ENCODE results near the gene PPIL6. TPM values are rescaled to one million over a fixed set of nuclear protein-coding genes. Genes with fewer than 3 reads are reported as not detected.

The PPIL6 gene
- total and polyA plus RNA-seq, 2 donors (not counting 1 experiment from before 2014, with no cell fraction given), result 0.85 to 1.8 TPM

DNA sequence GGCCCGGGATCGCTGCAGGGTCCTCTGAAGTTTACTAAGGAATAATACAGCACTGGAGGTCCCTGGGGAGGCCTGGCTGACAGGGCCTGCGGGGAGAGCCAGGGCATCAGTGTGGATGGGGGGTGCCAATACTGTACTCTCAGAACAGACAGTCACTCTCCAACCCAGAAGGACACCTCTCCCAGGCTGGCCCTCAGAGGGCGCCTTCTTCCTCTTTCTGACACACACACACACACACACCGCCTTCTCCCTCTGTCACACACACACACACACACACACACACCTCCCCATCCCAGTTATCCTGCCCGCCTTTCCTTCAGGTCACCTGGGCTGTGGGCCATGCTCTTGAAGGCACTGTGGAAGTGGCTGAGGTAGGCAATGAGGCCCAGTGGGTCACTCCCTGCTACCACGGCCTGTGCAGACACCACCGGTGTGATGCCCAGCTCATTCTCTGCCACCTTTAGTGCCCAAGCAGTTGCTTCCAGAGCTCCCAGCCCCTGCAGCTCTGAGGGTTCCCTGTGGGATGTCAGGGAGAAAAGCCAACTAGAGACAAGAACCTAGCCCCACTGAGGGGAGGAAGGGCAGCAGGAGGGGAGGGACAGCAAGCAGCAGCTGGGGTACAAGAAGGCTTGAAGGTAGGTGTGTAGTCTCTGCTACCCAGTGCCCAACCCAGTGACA, 7.6 kb upstream of the PPIL6 start:
- TF ChIP-seq, protein P1, sequence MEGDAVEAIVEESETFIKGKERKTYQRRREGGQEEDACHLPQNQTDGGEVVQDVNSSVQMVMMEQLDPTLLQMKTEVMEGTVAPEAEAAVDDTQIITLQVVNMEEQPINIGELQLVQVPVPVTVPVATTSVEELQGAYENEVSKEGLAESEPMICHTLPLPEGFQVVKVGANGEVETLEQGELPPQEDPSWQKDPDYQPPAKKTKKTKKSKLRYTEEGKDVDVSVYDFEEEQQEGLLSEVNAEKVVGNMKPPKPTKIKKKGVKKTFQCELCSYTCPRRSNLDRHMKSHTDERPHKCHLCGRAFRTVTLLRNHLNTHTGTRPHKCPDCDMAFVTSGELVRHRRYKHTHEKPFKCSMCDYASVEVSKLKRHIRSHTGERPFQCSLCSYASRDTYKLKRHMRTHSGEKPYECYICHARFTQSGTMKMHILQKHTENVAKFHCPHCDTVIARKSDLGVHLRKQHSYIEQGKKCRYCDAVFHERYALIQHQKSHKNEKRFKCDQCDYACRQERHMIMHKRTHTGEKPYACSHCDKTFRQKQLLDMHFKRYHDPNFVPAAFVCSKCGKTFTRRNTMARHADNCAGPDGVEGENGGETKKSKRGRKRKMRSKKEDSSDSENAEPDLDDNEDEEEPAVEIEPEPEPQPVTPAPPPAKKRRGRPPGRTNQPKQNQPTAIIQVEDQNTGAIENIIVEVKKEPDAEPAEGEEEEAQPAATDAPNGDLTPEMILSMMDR (IDR thresholded peaks at IDR 0.05), result no peak
- TF ChIP-seq EZH2 (IDR thresholded peaks at IDR 0.05; ENCODE audit: borderline replicate concordance, insufficient read depth, low read depth, low read length, poor library complexity, severe bottlenecking), result no peak
- Histone ChIP-seq H3K9ac (ENCODE audit: low read length) (no peak overlapping the region), H3K4me2 (replicated peaks; ENCODE audit: low read depth, low read length, poor library complexity, severe bottlenecking) (peak overlapping the region; percentile 17), H3K9me3 (ENCODE audit: control extremely low read depth in 1 of 3, control insufficient read depth in 2 of 3, insufficient read depth in 1 of 3, low read length in 2 of 3) (no peaks in the 10 kb centered on the region), H2AFZ (ENCODE audit: insufficient read depth, low read depth, low read length, poor library complexity, severe bottlenecking) (no peak overlapping the region), H3K79me2 (ENCODE audit: control insufficient read depth, insufficient read depth, low read length) (peaks cover 28% of the 10 kb centered on the region), H3K36me3 (replicated peaks in 1 of 2; ENCODE audit: control extremely low read depth in 1 of 2, control insufficient read depth in 1 of 2, extremely low read depth in 1 of 2, insufficient read depth in 2 of 2, low read length in 1 of 2) (peaks cover 0 to 63% of the 10 kb centered on the region in 2 experiments), H3K4me1 (ENCODE audit: control insufficient read depth in 2 of 2, insufficient read depth in 2 of 2, low read length in 2 of 2) (peaks cover 55 to 61% of the 10 kb centered on the region in 2 donors), H3K27me3 (replicated peaks in 1 of 4; ENCODE audit: control extremely low read depth in 1 of 4, control insufficient read depth in 3 of 4, insufficient read depth in 4 of 4, low read length in 3 of 4) (no peaks in the 10 kb centered on the region), H3K4me3 (ENCODE audit: control extremely low read depth in 1 of 5, extremely low read depth in 1 of 5, insufficient read depth in 1 of 5, low read depth in 2 of 5, low read length in 4 of 5) (no peak overlapping the region), H4K20me1 (ENCODE audit: control insufficient read depth, insufficient read depth, low read length, poor library complexity, severe bottlenecking) (peaks cover 9% of the 10 kb centered on the region), H3K27ac (ENCODE audit: low read length in 2 of 2) (peak overlapping the region; percentile 6 to 76)
- Mint-ChIP-seq H3K4me3 (no peak overlapping the region), H3K27ac (peak overlapping the region; percentile 67), H3K27me3 (no peaks in the 10 kb centered on the region), H3K9me3 (ENCODE audit: insufficient read depth) (no peaks in the 10 kb centered on the region), H3K4me1 (peaks cover 65% of the 10 kb centered on the region)
- ChIA-PET CTCF (interaction anchor here (1.2 to 1.6 kb wide), 2 partner anchors 12 to 65 kb away, joined by 4 to 5 read pairs; no protein-coding TSS in a partner anchor), POLR2A (interaction anchor here (0.6 to 1.3 kb wide), 3 partner anchors 8 to 298 kb away, joined by 3 to 7 read pairs (median 5); partner anchors contain the start of gene MICAL1)
- intact Hi-C loops (cut with micrococcal nuclease), result no loop called here
- 88% methylated on average over 2 of the region's 8 CpGs for WGBS (ENCODE audit: insufficient coverage)
- DNase-seq (peak; percentile 62), ATAC-seq (ENCODE audit: low read depth) (peak; percentile 25)

DNA sequence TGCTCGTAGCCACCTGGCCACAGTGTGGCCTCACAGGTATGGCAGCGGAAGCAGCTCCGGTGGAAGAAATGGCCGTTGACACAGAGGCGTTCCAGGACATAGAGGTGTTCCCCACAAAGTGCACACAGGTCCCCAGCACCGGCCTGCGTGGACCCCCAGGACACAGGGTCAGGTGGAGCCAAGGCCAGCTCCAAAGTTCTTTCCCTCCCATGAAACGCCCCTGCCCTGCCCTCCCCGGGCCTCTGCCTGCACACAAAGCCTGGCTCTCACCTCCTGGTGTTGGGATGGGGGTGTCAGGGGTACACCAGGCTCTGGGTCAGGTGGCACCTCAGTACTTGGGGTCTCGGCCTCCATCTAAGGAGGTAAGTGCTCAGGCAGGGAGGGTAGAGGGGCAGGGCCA, 6.7 kb upstream of the PPIL6 start:
- peaks cover 18% of the 10 kb centered on the region for H4K20me1 ChIP-seq (ENCODE audit: control insufficient read depth, insufficient read depth, low read length, poor library complexity, severe bottlenecking)
- H3K9ac ChIP-seq (ENCODE audit: low read length), result no peak overlapping the region
- peaks cover 54 to 61% of the 10 kb centered on the region in 2 donors for H3K4me1 ChIP-seq (ENCODE audit: control insufficient read depth in 2 of 2, insufficient read depth in 2 of 2, low read length in 2 of 2)
- intact Hi-C loops (cut with micrococcal nuclease), result no loop called here
- no peak overlapping the region for H2AFZ ChIP-seq (ENCODE audit: insufficient read depth, low read depth, low read length, poor library complexity, severe bottlenecking)
- ChIA-PET POLR2A (interaction anchor here (1.3 kb wide), 1 partner anchor 9 kb away, joined by 7 read pairs; the partner anchor contains the start of gene MICAL1), CTCF (interaction anchor here (0.6 to 1.1 kb wide), 2 partner anchors 8 to 35 kb away, joined by 3 read pairs; partner anchors contain the start of gene MICAL1)
- H3K79me2 ChIP-seq (ENCODE audit: control insufficient read depth, insufficient read depth, low read length), result peaks cover 19% of the 10 kb centered on the region
- H3K4me2 ChIP-seq (replicated peaks; ENCODE audit: low read depth, low read length, poor library complexity, severe bottlenecking), result no peak overlapping the region
- peak overlapping the region; percentile 6 for H3K27ac Mint-ChIP-seq
- TF ChIP-seq, protein P1 (IDR thresholded peaks at IDR 0.05), result no peak
- no peak for TF ChIP-seq EZH2 (IDR thresholded peaks at IDR 0.05; ENCODE audit: borderline replicate concordance, insufficient read depth, low read depth, low read length, poor library complexity, severe bottlenecking)
- DNase-seq, result no peak
- ATAC-seq (ENCODE audit: low read depth), result no peak
- no peaks in the 10 kb centered on the region for H3K9me3 Mint-ChIP-seq (ENCODE audit: insufficient read depth)
- H3K27ac ChIP-seq (ENCODE audit: low read length in 2 of 2), result no peak overlapping the region
- 85% methylated on average over 8 of the region's 10 CpGs for WGBS (ENCODE audit: insufficient coverage)
- H3K36me3 ChIP-seq (replicated peaks in 1 of 2; ENCODE audit: control extremely low read depth in 1 of 2, control insufficient read depth in 1 of 2, extremely low read depth in 1 of 2, insufficient read depth in 2 of 2, low read length in 1 of 2), result peaks cover 0 to 64% of the 10 kb centered on the region in 2 experiments
- no peaks in the 10 kb centered on the region for H3K27me3 ChIP-seq (replicated peaks in 1 of 4; ENCODE audit: control extremely low read depth in 1 of 4, control insufficient read depth in 3 of 4, insufficient read depth in 4 of 4, low read length in 3 of 4)
- H3K4me1 Mint-ChIP-seq, result peaks cover 66% of the 10 kb centered on the region
- no peak overlapping the region for H3K4me3 Mint-ChIP-seq
- H3K27me3 Mint-ChIP-seq, result no peaks in the 10 kb centered on the region
- no peak overlapping the region for H3K4me3 ChIP-seq (ENCODE audit: control extremely low read depth in 1 of 5, extremely low read depth in 1 of 5, insufficient read depth in 1 of 5, low read depth in 2 of 5, low read length in 4 of 5)
- H3K9me3 ChIP-seq (ENCODE audit: control extremely low read depth in 1 of 3, control insufficient read depth in 2 of 3, insufficient read depth in 1 of 3, low read length in 2 of 3), result no peaks in the 10 kb centered on the region
